Fibroblast of villous mesenchyme (primary cell): ENCODE results near the gene PPFIA2. TPM values are rescaled to one million over a fixed set of nuclear protein-coding genes. Genes with fewer than 3 reads are reported as not detected.

ENCODE experiments used
- DNase-seq: peaks from one replicate; pipeline ENCODE4 v3.0.0-alpha.2; 2010; ENCODE audit warnings: low read depth
- H3K4me3 ChIP-seq: 2 replicates; pipeline ENCODE4 v1.5.1; 2011; ENCODE audit warnings: low read depth, mild to moderate bottlenecking, low read length
- total RNA-seq: library from RNA; depleted of rRNA; stranded (reverse); fragments of >200 nt; gene quantifications from 2 replicates; pipeline ENCODE4 v1.2.3, GENCODE V29; 2012
- TF ChIP-seq, protein P1 (sequence below): IDR thresholded peaks from 2 replicates; pipeline ENCODE4 v1.5.1; 2012; ENCODE audit warnings: low read depth, mild to moderate bottlenecking, low read length; ENCODE audit not compliant: insufficient read depth

Gene PPFIA2
- total RNA-seq, 1 donor = 4.7 TPM

- no peak for DNase-seq
- TF ChIP-seq, protein P1, sequence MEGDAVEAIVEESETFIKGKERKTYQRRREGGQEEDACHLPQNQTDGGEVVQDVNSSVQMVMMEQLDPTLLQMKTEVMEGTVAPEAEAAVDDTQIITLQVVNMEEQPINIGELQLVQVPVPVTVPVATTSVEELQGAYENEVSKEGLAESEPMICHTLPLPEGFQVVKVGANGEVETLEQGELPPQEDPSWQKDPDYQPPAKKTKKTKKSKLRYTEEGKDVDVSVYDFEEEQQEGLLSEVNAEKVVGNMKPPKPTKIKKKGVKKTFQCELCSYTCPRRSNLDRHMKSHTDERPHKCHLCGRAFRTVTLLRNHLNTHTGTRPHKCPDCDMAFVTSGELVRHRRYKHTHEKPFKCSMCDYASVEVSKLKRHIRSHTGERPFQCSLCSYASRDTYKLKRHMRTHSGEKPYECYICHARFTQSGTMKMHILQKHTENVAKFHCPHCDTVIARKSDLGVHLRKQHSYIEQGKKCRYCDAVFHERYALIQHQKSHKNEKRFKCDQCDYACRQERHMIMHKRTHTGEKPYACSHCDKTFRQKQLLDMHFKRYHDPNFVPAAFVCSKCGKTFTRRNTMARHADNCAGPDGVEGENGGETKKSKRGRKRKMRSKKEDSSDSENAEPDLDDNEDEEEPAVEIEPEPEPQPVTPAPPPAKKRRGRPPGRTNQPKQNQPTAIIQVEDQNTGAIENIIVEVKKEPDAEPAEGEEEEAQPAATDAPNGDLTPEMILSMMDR = no peak
- H3K4me3 ChIP-seq = no peak overlapping the region
Observed at GRCh38 chr12:81778719-81779118, 19.6 kb upstream of the PPFIA2 start.

DNA sequence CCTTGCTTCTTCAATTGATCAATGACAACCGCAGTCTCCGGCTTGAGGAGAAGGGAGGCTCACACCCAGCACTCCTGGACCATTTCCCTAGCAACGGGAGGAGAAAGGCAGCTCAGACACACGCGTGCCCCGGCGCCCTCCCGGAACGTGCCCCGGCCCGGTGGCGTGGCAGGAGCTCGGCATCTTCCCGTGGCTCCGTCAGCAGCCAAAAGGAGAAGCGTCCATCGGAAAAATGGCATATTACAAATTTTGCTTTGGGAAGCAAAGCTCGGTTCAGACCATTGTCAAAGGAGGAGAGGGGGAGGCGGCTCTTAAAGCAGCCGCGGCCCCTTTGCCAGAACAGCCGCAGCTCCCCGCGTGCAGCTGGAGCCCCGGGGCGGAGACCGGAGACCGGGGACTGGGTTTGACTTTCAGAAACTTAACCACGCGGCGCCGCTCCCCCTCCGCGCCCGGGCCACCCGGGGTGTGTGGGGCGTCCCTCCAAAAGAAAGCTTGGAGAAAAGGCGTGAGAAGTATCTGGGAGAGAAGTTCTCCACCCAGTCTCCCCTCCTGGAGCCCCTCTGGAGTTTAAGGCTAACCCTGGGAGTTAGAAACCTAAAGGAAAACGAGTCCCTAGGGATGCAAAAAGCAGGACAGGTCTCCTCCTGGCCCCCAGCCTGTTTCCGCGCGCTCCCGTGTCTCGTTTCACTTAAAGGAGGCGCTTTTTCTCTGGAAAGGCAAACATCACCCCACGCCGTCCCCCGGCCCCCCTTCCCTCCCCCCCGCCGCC is 545 bp downstream of the PPFIA2 start:
- peak; percentile 16 for DNase-seq
- TF ChIP-seq, protein P1 = no peak
- H3K4me3 ChIP-seq = peak overlapping the region; percentile 47

GRCh38 chr12:81757731-81758365 is 1.3 kb downstream of the PPFIA2 start:
- TF ChIP-seq, protein P1 = no peak
- DNase-seq = no peak
- H3K4me3 ChIP-seq = no peak overlapping the region

- TF ChIP-seq, protein P1 = no peak
- no peak overlapping the region for H3K4me3 ChIP-seq
- no peak for DNase-seq
Observed at GRCh38 chr12:81729781-81730180, 29.4 kb downstream of the PPFIA2 start.

- H3K4me3 ChIP-seq = no peak overlapping the region
- TF ChIP-seq, protein P1 = no peak
- no peak for DNase-seq
Observed at GRCh38 chr12:81727391-81727790, 31.8 kb downstream of the PPFIA2 start.

GRCh38 chr12:81726634-81727033 is 32.5 kb downstream of the PPFIA2 start:
- H3K4me3 ChIP-seq = no peak overlapping the region
- TF ChIP-seq, protein P1 = no peak
- DNase-seq = no peak

GRCh38 chr12:81723361-81723760 is 35.8 kb downstream of the PPFIA2 start:
- DNase-seq = no peak
- TF ChIP-seq, protein P1 = no peak
- no peak overlapping the region for H3K4me3 ChIP-seq
